Measurements from ENCODE around the gene HES6. TPM values are rescaled to one million over a fixed set of nuclear protein-coding genes. Genes with fewer than 3 reads are reported as not detected.

Gene HES6
- total RNA-seq, 2 experiments from 2014 or later, result 1.8 to 4.0 TPM

GRCh38 chr2:238240757-238241711 lies 1.2 kb upstream of the HES6 start:
- intact Hi-C loops (cut with DNase I, micrococcal nuclease), result loop anchor here in 1 of 2 experiments (1.0 to 2.0 kb wide), 3 partner anchors 38 to 80 kb away; partner anchors contain the start of genes ILKAP, PER2 and TRAF3IP1
- H3K4me1 Mint-ChIP-seq, result peaks cover 2% of the 10 kb centered on the region
- no peaks in the 10 kb centered on the region for H3K9me3 Mint-ChIP-seq (ENCODE audit: low read depth)
- no peak overlapping the region for H3K4me3 Mint-ChIP-seq
- H3K36me3 Mint-ChIP-seq (ENCODE audit: low read depth), result peaks cover 16% of the 10 kb centered on the region
- H3K27me3 Mint-ChIP-seq, result peaks cover 12% of the 10 kb centered on the region
- POLR2A ChIA-PET, result no interaction called here
- peak; percentile 37 for DNase-seq
- ATAC-seq, result no peak
- CTCF ChIA-PET, result interaction anchor here (0.8 to 1.1 kb wide), 2 partner anchors 10 to 22 kb away, joined by 3 to 5 read pairs; no protein-coding TSS in a partner anchor
- no peak overlapping the region for H3K27ac Mint-ChIP-seq

GRCh38 chr2:238239543-238239862 lies 335 bp downstream of the HES6 start:
- POLR2A ChIA-PET, result interaction anchor here (0.6 kb wide), 1 partner anchor 808 kb away, joined by 3 read pairs; no protein-coding TSS in a partner anchor
- no peak overlapping the region for H3K27ac Mint-ChIP-seq
- peaks cover 23% of the 10 kb centered on the region for H3K27me3 Mint-ChIP-seq
- peak; percentile 52 for DNase-seq
- intact Hi-C loops (cut with DNase I, micrococcal nuclease), result loop anchor here in 1 of 2 experiments (2.0 kb wide), 1 partner anchor 179 kb away; the partner anchor contains the start of gene SCLY
- peak overlapping the region; percentile 39 for H3K4me3 Mint-ChIP-seq
- H3K9me3 Mint-ChIP-seq (ENCODE audit: low read depth), result no peaks in the 10 kb centered on the region
- H3K36me3 Mint-ChIP-seq (ENCODE audit: low read depth), result peaks cover 5% of the 10 kb centered on the region
- H3K4me1 Mint-ChIP-seq, result peaks cover 9% of the 10 kb centered on the region
- ATAC-seq, result peak; percentile 33
- CTCF ChIA-PET, result interaction anchor here (0.7 to 1.1 kb wide), 2 partner anchors 8 to 37 kb away, joined by 3 to 4 read pairs; no protein-coding TSS in a partner anchor

GRCh38 chr2:238238766-238239542 lies 884 bp downstream of the HES6 start:
- Mint-ChIP-seq H3K36me3 (ENCODE audit: low read depth) (no peaks in the 10 kb centered on the region), H3K9me3 (ENCODE audit: low read depth) (no peaks in the 10 kb centered on the region), H3K27me3 (peaks cover 23% of the 10 kb centered on the region), H3K27ac (no peak overlapping the region), H3K4me1 (peaks cover 10% of the 10 kb centered on the region), H3K4me3 (peak overlapping the region; percentile 40)
- intact Hi-C loops (cut with DNase I, micrococcal nuclease), result loop anchor here in 1 of 2 experiments (2.0 kb wide), 1 partner anchor 178 kb away; the partner anchor contains the start of gene SCLY
- peak; percentile 17 for ATAC-seq
- ChIA-PET CTCF (interaction anchor here (0.6 to 0.7 kb wide), 3 partner anchors 37 to 109 kb away, joined by 3 to 4 read pairs (median 3); no protein-coding TSS in a partner anchor), POLR2A (interaction anchor here (0.6 kb wide), 2 partner anchors 241 to 808 kb away, joined by 3 read pairs; no protein-coding TSS in a partner anchor)
- peak; percentile 63 for DNase-seq

GRCh38 chr2:238238311-238238765 lies 1.5 kb downstream of the HES6 start:
- intact Hi-C loops (cut with DNase I, micrococcal nuclease), result loop anchor here in 1 of 2 experiments (2.0 kb wide), 1 partner anchor 178 kb away; the partner anchor contains the start of gene SCLY
- ChIA-PET CTCF (interaction anchor here (0.6 kb wide), 2 partner anchors 81 to 108 kb away, joined by 3 read pairs; no protein-coding TSS in a partner anchor), POLR2A (interaction anchor here (0.6 kb wide), 1 partner anchor 240 kb away, joined by 3 read pairs; no protein-coding TSS in a partner anchor)
- ATAC-seq (no peak), DNase-seq (no peak)
- H3K27me3 Mint-ChIP-seq, result peaks cover 23% of the 10 kb centered on the region
- H3K36me3 Mint-ChIP-seq (ENCODE audit: low read depth), result no peaks in the 10 kb centered on the region
- no peak overlapping the region for H3K27ac Mint-ChIP-seq
- H3K4me1 Mint-ChIP-seq, result peaks cover 11% of the 10 kb centered on the region
- H3K4me3 Mint-ChIP-seq, result peak overlapping the region; percentile 27
- no peaks in the 10 kb centered on the region for H3K9me3 Mint-ChIP-seq (ENCODE audit: low read depth)

- H3K36me3 Mint-ChIP-seq (ENCODE audit: low read depth), result no peaks in the 10 kb centered on the region
- peaks cover 11% of the 10 kb centered on the region for H3K4me1 Mint-ChIP-seq
- peak overlapping the region; percentile 27 for H3K4me3 Mint-ChIP-seq
- no peak for DNase-seq
- H3K27me3 Mint-ChIP-seq, result peaks cover 23% of the 10 kb centered on the region
- intact Hi-C loops (cut with DNase I, micrococcal nuclease), result loop anchor here in 1 of 2 experiments (2.0 kb wide), 1 partner anchor 177 kb away; the partner anchor contains the start of gene SCLY
- H3K27ac Mint-ChIP-seq, result no peak overlapping the region
- CTCF ChIA-PET, result interaction anchor here (0.5 to 0.7 kb wide), 3 partner anchors 11 to 36 kb away, joined by 3 read pairs; no protein-coding TSS in a partner anchor
- POLR2A ChIA-PET, result interaction anchor here (0.6 kb wide), 1 partner anchor 50 kb away, joined by 4 read pairs; no protein-coding TSS in a partner anchor
- no peak for ATAC-seq
- H3K9me3 Mint-ChIP-seq (ENCODE audit: low read depth), result no peaks in the 10 kb centered on the region
These were observed 2.3 kb downstream of the HES6 start for GRCh38 chr2:238237431-238238135.

- peaks cover 20% of the 10 kb centered on the region for H3K27me3 Mint-ChIP-seq
- CTCF ChIA-PET, result interaction anchor here (1.2 to 1.7 kb wide), 2 partner anchors 27 to 40 kb away, joined by 5 read pairs; no protein-coding TSS in a partner anchor
- no peaks in the 10 kb centered on the region for H3K36me3 Mint-ChIP-seq (ENCODE audit: low read depth)
- H3K9me3 Mint-ChIP-seq (ENCODE audit: low read depth), result no peaks in the 10 kb centered on the region
- POLR2A ChIA-PET, result no interaction called here
- intact Hi-C loops (cut with DNase I, micrococcal nuclease), result no loop called here
- ATAC-seq, result no peak
- DNase-seq, result no peak
- H3K27ac Mint-ChIP-seq, result no peak overlapping the region
- H3K4me1 Mint-ChIP-seq, result peaks cover 16% of the 10 kb centered on the region
- no peak overlapping the region for H3K4me3 Mint-ChIP-seq
These were observed 3.3 kb downstream of the HES6 start for GRCh38 chr2:238236571-238236970.

GRCh38 chr2:238235856-238236255 lies 4.0 kb downstream of the HES6 start:
- no peaks in the 10 kb centered on the region for H3K36me3 Mint-ChIP-seq (ENCODE audit: low read depth)
- POLR2A ChIA-PET, result no interaction called here

GRCh38 chr2:238235331-238235732 lies 4.5 kb downstream of the HES6 start:
- H3K27ac Mint-ChIP-seq, result no peak overlapping the region

More at GRCh38 chr2:238235856-238236255, 4.0 kb downstream of the HES6 start:
- CTCF ChIA-PET, result interaction anchor here (1.2 to 1.7 kb wide), 2 partner anchors 28 to 39 kb away, joined by 5 read pairs; no protein-coding TSS in a partner anchor
- ATAC-seq (no peak), DNase-seq (no peak)
- H3K4me1 Mint-ChIP-seq, result peaks cover 19% of the 10 kb centered on the region
- no peak overlapping the region for H3K4me3 Mint-ChIP-seq
- no peak overlapping the region for H3K27ac Mint-ChIP-seq
- intact Hi-C loops (cut with DNase I, micrococcal nuclease), result no loop called here
- peaks cover 20% of the 10 kb centered on the region for H3K27me3 Mint-ChIP-seq
- H3K9me3 Mint-ChIP-seq (ENCODE audit: low read depth), result no peaks in the 10 kb centered on the region

GRCh38 chr2:238233625-238234024 lies 6.2 kb downstream of the HES6 start:
- CTCF ChIA-PET, result no interaction called here
- no peak for DNase-seq
- no peak overlapping the region for H3K27ac Mint-ChIP-seq
- no peaks in the 10 kb centered on the region for H3K36me3 Mint-ChIP-seq (ENCODE audit: low read depth)
- no peak overlapping the region for H3K4me3 Mint-ChIP-seq
- intact Hi-C loops (cut with DNase I, micrococcal nuclease), result loop anchor here in 1 of 2 experiments (1.0 kb wide), 2 partner anchors 55 to 267 kb away; partner anchors contain the start of gene PER2
- H3K9me3 Mint-ChIP-seq (ENCODE audit: low read depth), result no peaks in the 10 kb centered on the region
- no peak for ATAC-seq
- H3K4me1 Mint-ChIP-seq, result peaks cover 23% of the 10 kb centered on the region
- POLR2A ChIA-PET, result no interaction called here
- H3K27me3 Mint-ChIP-seq, result peaks cover 18% of the 10 kb centered on the region

More at GRCh38 chr2:238235331-238235732, 4.5 kb downstream of the HES6 start:
- Mint-ChIP-seq H3K36me3 (ENCODE audit: low read depth) (no peaks in the 10 kb centered on the region), H3K4me3 (no peak overlapping the region), H3K9me3 (ENCODE audit: low read depth) (no peaks in the 10 kb centered on the region), H3K27me3 (peaks cover 20% of the 10 kb centered on the region), H3K4me1 (peaks cover 23% of the 10 kb centered on the region)
- intact Hi-C loops (cut with DNase I, micrococcal nuclease), result no loop called here
- ChIA-PET POLR2A (no interaction called here), CTCF (interaction anchor here (1.2 to 1.7 kb wide), 2 partner anchors 28 to 39 kb away, joined by 5 read pairs; no protein-coding TSS in a partner anchor)
- no peak for DNase-seq
- no peak for ATAC-seq

GRCh38 chr2:238231809-238232208 lies 8.0 kb downstream of the HES6 start:
- Mint-ChIP-seq H3K4me1 (peaks cover 23% of the 10 kb centered on the region), H3K4me3 (peak overlapping the region; percentile 74), H3K27me3 (peaks cover 15% of the 10 kb centered on the region), H3K9me3 (ENCODE audit: low read depth) (no peaks in the 10 kb centered on the region), H3K27ac (no peak overlapping the region), H3K36me3 (ENCODE audit: low read depth) (no peaks in the 10 kb centered on the region)
- no peak for DNase-seq
- ChIA-PET CTCF (interaction anchor here (1.0 to 1.6 kb wide), 5 partner anchors 8 to 307 kb away, joined by 3 to 5 read pairs (median 4); partner anchors contain the start of gene HES6), POLR2A (no interaction called here)
- intact Hi-C loops (cut with DNase I, micrococcal nuclease), result loop anchor here (1.0 to 2.0 kb wide), 4 partner anchors 29 to 171 kb away; partner anchors contain the start of genes ILKAP (in 2 of the 2), SCLY (in 1 of the 2) and TRAF3IP1 (in 1 of the 2)
- ATAC-seq, result no peak
